Mesenchymal stem cell (in vitro differentiated cells and primary cell): ENCODE results near the gene FXYD2.
A peak's percentile ranks its signal among the peaks of the same experiment; 100 is the strongest.

Experiments used
- DNase-seq: peaks from one replicate; pipeline ENCODE4 v3.0.0-alpha.2; 2013
- H2AFZ ChIP-seq: one replicate; pipeline ENCODE4 v1.6.1; 2013; ENCODE audit warnings: low read depth, mild to moderate bottlenecking, control low read depth, inconsistent platforms, low read length, moderate library complexity
- H2AK5ac ChIP-seq: 2 replicates; pipeline ENCODE4 v1.6.1; 2013; ENCODE audit warnings: low read length, moderate library complexity, mild to moderate bottlenecking, inconsistent platforms; ENCODE audit not compliant: severe bottlenecking
- H2BK120ac ChIP-seq: one replicate; pipeline ENCODE4 v1.6.1; 2013; ENCODE audit warnings: low read depth, mild to moderate bottlenecking, inconsistent platforms, low read length, moderate library complexity
- H2BK12ac ChIP-seq, 2 experiments: one replicate each; pipeline ENCODE4 v1.6.1; 2013; ENCODE audit warnings: inconsistent platforms in 2 of 2, low read length in 2 of 2, mild to moderate bottlenecking in 2 of 2, moderate library complexity in 2 of 2, control low read depth in 1 of 2
- H2BK15ac ChIP-seq: one replicate; pipeline ENCODE4 v1.6.1; 2013; ENCODE audit warnings: mild to moderate bottlenecking, low read depth, inconsistent platforms; ENCODE audit not compliant: poor library complexity, severe bottlenecking
- H2BK5ac ChIP-seq: 2 replicates; pipeline ENCODE4 v1.6.1; 2013; ENCODE audit warnings: low read depth, mild to moderate bottlenecking, low read length, control low read depth, inconsistent platforms; ENCODE audit not compliant: poor library complexity, severe bottlenecking
- H3K14ac ChIP-seq, 2 experiments: one replicate each; pipeline ENCODE4 v1.6.1; 2013; ENCODE audit warnings: inconsistent platforms in 2 of 2, low read length in 2 of 2, control low read depth in 1 of 2, mild to moderate bottlenecking in 1 of 2, moderate library complexity in 1 of 2
- H3K18ac ChIP-seq, 2 experiments: one replicate each; pipeline ENCODE4 v1.6.1; 2013; ENCODE audit warnings: inconsistent platforms in 2 of 2, low read length in 2 of 2, control low read depth in 1 of 2, low read depth in 1 of 2, mild to moderate bottlenecking in 1 of 2
- H3K23ac ChIP-seq, 2 experiments: one replicate each; pipeline ENCODE4 v1.6.1; 2013; ENCODE audit warnings: inconsistent platforms in 2 of 2, low read length in 2 of 2, mild to moderate bottlenecking in 2 of 2, moderate library complexity in 2 of 2, control low read depth in 1 of 2
- H3K27ac ChIP-seq: 2 replicates; pipeline ENCODE4 v1.5.1; 2013; ENCODE audit warnings: mild to moderate bottlenecking, moderate library complexity, low read length, control low read depth, inconsistent platforms; ENCODE audit not compliant: poor library complexity, severe bottlenecking
- H3K27me3 ChIP-seq, 2 experiments: 2 replicates each; pipeline versions ENCODE4 v1.6.1 to v1.7.0; 2013; ENCODE audit warnings: low read length in 2 of 2, mild to moderate bottlenecking in 2 of 2, moderate library complexity in 2 of 2, control low read depth in 1 of 2, inconsistent platforms in 1 of 2; ENCODE audit not compliant: control insufficient read depth in 1 of 2, insufficient read depth in 1 of 2
- H3K36me3 ChIP-seq, 2 experiments: 2 replicates each; pipeline versions ENCODE4 v1.6.1 to v1.7.0; 2013; ENCODE audit warnings: low read length in 2 of 2, control low read depth in 1 of 2, inconsistent platforms in 1 of 2, low read depth in 1 of 2, mild to moderate bottlenecking in 1 of 2; ENCODE audit not compliant: insufficient read depth in 2 of 2, control insufficient read depth in 1 of 2
- H3K4ac ChIP-seq, 2 experiments: one replicate each; pipeline ENCODE4 v1.6.1; 2013; ENCODE audit warnings: inconsistent platforms in 2 of 2, low read length in 2 of 2, mild to moderate bottlenecking in 2 of 2, moderate library complexity in 2 of 2, control low read depth in 1 of 2, low read depth in 1 of 2
- H3K4me1 ChIP-seq: 2 replicates; pipeline ENCODE4 v1.6.1; 2013; ENCODE audit warnings: low read depth, low read length, control low read depth; ENCODE audit not compliant: control insufficient read depth, insufficient read depth
- H3K4me2 ChIP-seq: 2 replicates; pipeline ENCODE4 v1.6.1; 2013; ENCODE audit warnings: low read length, mild to moderate bottlenecking, inconsistent platforms; ENCODE audit not compliant: poor library complexity, severe bottlenecking
- H3K4me3 ChIP-seq, 2 experiments: 2 replicates each; pipeline versions ENCODE4 v1.5.1 to v1.7.0; 2013; ENCODE audit warnings: low read length in 2 of 2, mild to moderate bottlenecking in 2 of 2, control low read depth in 1 of 2, low read depth in 1 of 2; ENCODE audit not compliant: insufficient read depth in 1 of 2
- H3K79me1 ChIP-seq: replicated peaks from 2 replicates; pipeline ENCODE4 v1.6.1; 2013; ENCODE audit warnings: mild to moderate bottlenecking, control low read depth, low read length, inconsistent platforms; ENCODE audit not compliant: poor library complexity, severe bottlenecking
- H3K9ac ChIP-seq: 2 replicates; pipeline ENCODE4 v1.7.0; 2013; ENCODE audit warnings: mild to moderate bottlenecking, low read length, moderate library complexity
- H3K9me3 ChIP-seq: 2 replicates; pipeline ENCODE4 v1.7.0; 2013; ENCODE audit warnings: mild to moderate bottlenecking, low read length; ENCODE audit not compliant: control insufficient read depth
- H4K8ac ChIP-seq: one replicate; pipeline ENCODE4 v1.6.1; 2013; ENCODE audit warnings: inconsistent platforms, mild to moderate bottlenecking, low read length, moderate library complexity
- H4K91ac ChIP-seq: one replicate; pipeline ENCODE4 v1.6.1; 2013; ENCODE audit warnings: mild to moderate bottlenecking, low read length, inconsistent platforms
- WGBS: methylation state at CpG from one replicate; pipeline ENCODE4 v1.1.7; 2013; ENCODE audit warnings: mixed read lengths; 5-methylcytosine and 5-hydroxymethylcytosine counted together

Gene FXYD2

GRCh38 chr11:117839936-117840813 lies 15.6 kb upstream of the FXYD2 start:
- peaks cover 15% of the 10 kb centered on the region for H3K4me1 ChIP-seq
- H3K79me1 ChIP-seq: peaks cover 2% of the 10 kb centered on the region
- H2AK5ac ChIP-seq: no peak overlapping the region
- H3K18ac ChIP-seq: no peak overlapping the region
- peaks cover 0 to 60% of the 10 kb centered on the region in 2 experiments for H3K27me3 ChIP-seq
- no peak overlapping the region for H2BK120ac ChIP-seq
- 95% methylated on average over 10 of the region's 10 CpGs for WGBS
- H3K14ac ChIP-seq: peak overlapping the region in 1 of 2 experiments; percentile 61
- H3K9ac ChIP-seq: no peak overlapping the region
- no peak overlapping the region for H2BK12ac ChIP-seq
- H3K4ac ChIP-seq: no peak overlapping the region
- H2AFZ ChIP-seq: no peak overlapping the region
- no peak overlapping the region for H3K4me2 ChIP-seq
- no peak for DNase-seq
- no peak overlapping the region for H3K27ac ChIP-seq
- H2BK5ac ChIP-seq: no peak overlapping the region
- H4K8ac ChIP-seq: no peak overlapping the region
- peaks cover 0 to 41% of the 10 kb centered on the region in 2 experiments for H3K36me3 ChIP-seq
- H4K91ac ChIP-seq: no peak overlapping the region
- no peak overlapping the region for H3K23ac ChIP-seq
- H2BK15ac ChIP-seq: no peak overlapping the region
- H3K9me3 ChIP-seq: no peaks in the 10 kb centered on the region
- H3K4me3 ChIP-seq: no peak overlapping the region

GRCh38 chr11:117839380-117839881 lies 14.9 kb upstream of the FXYD2 start:
- H3K9me3 ChIP-seq: no peaks in the 10 kb centered on the region
- no peak overlapping the region for H3K27ac ChIP-seq
- no peak overlapping the region for H2BK120ac ChIP-seq

GRCh38 chr11:117838901-117839300 lies 14.4 kb upstream of the FXYD2 start:
- Histone ChIP-seq H3K27me3 (peaks cover 0 to 71% of the 10 kb centered on the region in 2 experiments), H4K91ac (no peak overlapping the region), H2BK120ac (no peak overlapping the region), H3K18ac (no peak overlapping the region), H3K4ac (no peak overlapping the region), H3K9me3 (no peaks in the 10 kb centered on the region), H4K8ac (no peak overlapping the region), H2BK15ac (no peak overlapping the region), H3K4me1 (peaks cover 17% of the 10 kb centered on the region), H2BK5ac (no peak overlapping the region), H3K79me1 (peaks cover 2% of the 10 kb centered on the region), H3K36me3 (peaks cover 0 to 45% of the 10 kb centered on the region in 2 experiments), H3K23ac (no peak overlapping the region), H3K27ac (no peak overlapping the region), H2AK5ac (no peak overlapping the region), H3K9ac (no peak overlapping the region), H3K4me2 (no peak overlapping the region), H3K14ac (no peak overlapping the region), H2AFZ (no peak overlapping the region), H3K4me3 (no peak overlapping the region), H2BK12ac (no peak overlapping the region)
- DNase-seq: no peak
- WGBS: 83% methylated on average over 8 of the region's 8 CpGs

More at GRCh38 chr11:117839380-117839881, 14.9 kb upstream of the FXYD2 start:
- peaks cover 15% of the 10 kb centered on the region for H3K4me1 ChIP-seq
- H2BK12ac ChIP-seq: no peak overlapping the region
- no peak overlapping the region for H3K14ac ChIP-seq
- H2AFZ ChIP-seq: no peak overlapping the region
- H4K8ac ChIP-seq: no peak overlapping the region
- no peak for DNase-seq
- no peak overlapping the region for H3K23ac ChIP-seq
- 93% methylated on average over 7 of the region's 7 CpGs for WGBS
- H3K9ac ChIP-seq: no peak overlapping the region
- H3K27me3 ChIP-seq: peaks cover 0 to 66% of the 10 kb centered on the region in 2 experiments
- no peak overlapping the region for H3K4me2 ChIP-seq
- H2BK15ac ChIP-seq: no peak overlapping the region
- H2AK5ac ChIP-seq: no peak overlapping the region
- H2BK5ac ChIP-seq: no peak overlapping the region
- no peak overlapping the region for H3K18ac ChIP-seq
- H3K79me1 ChIP-seq: peaks cover 2% of the 10 kb centered on the region
- H3K36me3 ChIP-seq: peaks cover 0 to 44% of the 10 kb centered on the region in 2 experiments
- no peak overlapping the region for H3K4me3 ChIP-seq
- H3K4ac ChIP-seq: no peak overlapping the region
- no peak overlapping the region for H4K91ac ChIP-seq

GRCh38 chr11:117837791-117838190 lies 13.2 kb upstream of the FXYD2 start:
- H3K4ac ChIP-seq: no peak overlapping the region
- peaks cover 22% of the 10 kb centered on the region for H3K4me1 ChIP-seq
- H4K91ac ChIP-seq: no peak overlapping the region
- no peak overlapping the region for H2AFZ ChIP-seq
- H2AK5ac ChIP-seq: no peak overlapping the region
- peaks cover 0 to 45% of the 10 kb centered on the region in 2 experiments for H3K36me3 ChIP-seq
- no peak overlapping the region for H3K27ac ChIP-seq
- no peak for DNase-seq
- H3K4me2 ChIP-seq: no peak overlapping the region
- WGBS: 95% methylated on average over 5 of the region's 8 CpGs
- H4K8ac ChIP-seq: no peak overlapping the region
- no peak overlapping the region for H3K9ac ChIP-seq
- H3K9me3 ChIP-seq: no peaks in the 10 kb centered on the region
- H3K18ac ChIP-seq: no peak overlapping the region
- H2BK120ac ChIP-seq: no peak overlapping the region
- no peak overlapping the region for H2BK12ac ChIP-seq
- H3K27me3 ChIP-seq: peaks cover 0 to 82% of the 10 kb centered on the region in 2 experiments
- no peak overlapping the region for H3K14ac ChIP-seq
- H3K23ac ChIP-seq: no peak overlapping the region
- peaks cover 2% of the 10 kb centered on the region for H3K79me1 ChIP-seq
- no peak overlapping the region for H3K4me3 ChIP-seq
- no peak overlapping the region for H2BK5ac ChIP-seq
- no peak overlapping the region for H2BK15ac ChIP-seq
